ENCODE measurements around the gene PRLHR.

The PRLHR gene

DNA sequence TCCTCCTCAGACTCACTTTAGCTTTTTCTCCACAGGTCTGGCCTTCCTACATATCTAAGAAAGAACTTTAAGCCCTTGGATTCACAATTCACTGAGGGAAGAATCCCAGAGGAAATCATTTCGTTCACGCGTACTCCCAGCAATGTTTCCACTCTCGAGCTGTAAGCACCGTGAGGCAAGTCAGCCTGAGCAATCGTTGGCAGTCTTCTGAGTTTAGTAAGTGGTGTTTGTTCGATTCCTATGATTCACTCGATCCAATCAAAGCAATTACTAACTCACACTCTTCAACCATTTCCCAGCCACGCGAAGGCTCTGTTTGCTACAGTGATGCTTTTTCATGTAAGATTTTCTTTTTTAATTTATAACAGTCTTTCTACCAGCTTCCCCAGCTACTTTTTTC, 10.2 kb upstream of the PRLHR start:
- TF ChIP-seq CREB1 (IDR thresholded peaks at IDR 0.05; ENCODE audit: low read depth) (no peak), TCF12 (IDR thresholded peaks at IDR 0.05; ENCODE audit: low read depth) (no peak), RAD21 (IDR thresholded peaks at IDR 0.05; ENCODE audit: low read depth) (no peak), NFIC (IDR thresholded peaks at IDR 0.05) (no peak), CEBPB (IDR thresholded peaks at IDR 0.05) (no peak), TAF1 (IDR thresholded peaks at IDR 0.05; ENCODE audit: low read depth) (no peak), TEAD4 (IDR thresholded peaks at IDR 0.05) (no peak), YY1 (IDR thresholded peaks at IDR 0.05; ENCODE audit: low read depth) (no peak), ZBTB7A (IDR thresholded peaks at IDR 0.05; ENCODE audit: low read depth) (no peak), EGR1 (IDR thresholded peaks at IDR 0.05) (no peak), FOXM1 (IDR thresholded peaks at IDR 0.05; ENCODE audit: borderline replicate concordance, low read depth) (no peak)
- TF ChIP-seq, protein P1, sequence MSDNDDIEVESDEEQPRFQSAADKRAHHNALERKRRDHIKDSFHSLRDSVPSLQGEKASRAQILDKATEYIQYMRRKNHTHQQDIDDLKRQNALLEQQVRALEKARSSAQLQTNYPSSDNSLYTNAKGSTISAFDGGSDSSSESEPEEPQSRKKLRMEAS (IDR thresholded peaks at IDR 0.05): no peak
- TF ChIP-seq, protein P2, sequence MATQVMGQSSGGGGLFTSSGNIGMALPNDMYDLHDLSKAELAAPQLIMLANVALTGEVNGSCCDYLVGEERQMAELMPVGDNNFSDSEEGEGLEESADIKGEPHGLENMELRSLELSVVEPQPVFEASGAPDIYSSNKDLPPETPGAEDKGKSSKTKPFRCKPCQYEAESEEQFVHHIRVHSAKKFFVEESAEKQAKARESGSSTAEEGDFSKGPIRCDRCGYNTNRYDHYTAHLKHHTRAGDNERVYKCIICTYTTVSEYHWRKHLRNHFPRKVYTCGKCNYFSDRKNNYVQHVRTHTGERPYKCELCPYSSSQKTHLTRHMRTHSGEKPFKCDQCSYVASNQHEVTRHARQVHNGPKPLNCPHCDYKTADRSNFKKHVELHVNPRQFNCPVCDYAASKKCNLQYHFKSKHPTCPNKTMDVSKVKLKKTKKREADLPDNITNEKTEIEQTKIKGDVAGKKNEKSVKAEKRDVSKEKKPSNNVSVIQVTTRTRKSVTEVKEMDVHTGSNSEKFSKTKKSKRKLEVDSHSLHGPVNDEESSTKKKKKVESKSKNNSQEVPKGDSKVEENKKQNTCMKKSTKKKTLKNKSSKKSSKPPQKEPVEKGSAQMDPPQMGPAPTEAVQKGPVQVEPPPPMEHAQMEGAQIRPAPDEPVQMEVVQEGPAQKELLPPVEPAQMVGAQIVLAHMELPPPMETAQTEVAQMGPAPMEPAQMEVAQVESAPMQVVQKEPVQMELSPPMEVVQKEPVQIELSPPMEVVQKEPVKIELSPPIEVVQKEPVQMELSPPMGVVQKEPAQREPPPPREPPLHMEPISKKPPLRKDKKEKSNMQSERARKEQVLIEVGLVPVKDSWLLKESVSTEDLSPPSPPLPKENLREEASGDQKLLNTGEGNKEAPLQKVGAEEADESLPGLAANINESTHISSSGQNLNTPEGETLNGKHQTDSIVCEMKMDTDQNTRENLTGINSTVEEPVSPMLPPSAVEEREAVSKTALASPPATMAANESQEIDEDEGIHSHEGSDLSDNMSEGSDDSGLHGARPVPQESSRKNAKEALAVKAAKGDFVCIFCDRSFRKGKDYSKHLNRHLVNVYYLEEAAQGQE (IDR thresholded peaks at IDR 0.05; ENCODE audit: low read depth): no peak
- TF ChIP-seq, protein P3, sequence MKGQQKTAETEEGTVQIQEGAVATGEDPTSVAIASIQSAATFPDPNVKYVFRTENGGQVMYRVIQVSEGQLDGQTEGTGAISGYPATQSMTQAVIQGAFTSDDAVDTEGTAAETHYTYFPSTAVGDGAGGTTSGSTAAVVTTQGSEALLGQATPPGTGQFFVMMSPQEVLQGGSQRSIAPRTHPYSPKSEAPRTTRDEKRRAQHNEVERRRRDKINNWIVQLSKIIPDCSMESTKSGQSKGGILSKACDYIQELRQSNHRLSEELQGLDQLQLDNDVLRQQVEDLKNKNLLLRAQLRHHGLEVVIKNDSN (IDR thresholded peaks at IDR 0.05): no peak

DNA sequence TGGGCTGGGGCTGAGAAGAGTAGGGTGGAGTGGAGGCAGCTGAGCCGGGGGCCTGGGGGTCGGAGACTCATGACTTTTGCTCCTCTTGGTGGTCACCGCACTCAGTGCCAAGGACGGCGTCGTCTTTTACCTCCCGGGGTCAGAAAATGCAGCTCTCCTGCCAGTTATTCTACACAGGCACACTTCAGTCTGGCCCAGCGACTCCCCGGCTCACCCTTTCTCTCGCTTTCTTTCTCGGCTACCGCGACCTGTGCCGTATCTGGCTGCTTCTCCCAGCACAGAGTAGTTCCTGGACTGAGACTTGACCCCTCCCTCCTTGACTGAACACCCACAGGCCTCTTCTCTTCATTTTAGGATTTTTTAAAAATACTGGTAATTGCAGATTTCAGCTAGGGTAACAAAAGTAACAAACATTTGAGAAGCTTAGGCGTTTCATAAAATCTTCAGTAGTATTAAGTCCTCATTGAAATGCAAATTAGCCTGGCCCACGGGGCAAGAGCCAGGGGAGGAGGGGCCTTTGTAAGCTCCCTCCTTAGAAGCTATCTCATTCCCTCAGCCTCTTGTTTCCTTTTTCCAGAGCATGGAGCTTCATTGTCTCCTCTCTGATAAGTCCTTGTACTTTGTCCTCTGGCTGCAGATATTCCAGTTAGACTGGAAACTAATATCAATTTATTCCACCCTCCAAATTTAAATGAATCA, 1.1 kb upstream of the PRLHR start:
- TF ChIP-seq EP300 (IDR thresholded peaks at IDR 0.05; ENCODE audit: borderline replicate concordance) (no peak), RAD21 (IDR thresholded peaks at IDR 0.05; ENCODE audit: low read depth) (no peak), NFIC (IDR thresholded peaks at IDR 0.05) (no peak), TEAD4 (IDR thresholded peaks at IDR 0.05) (no peak), TAF1 (IDR thresholded peaks at IDR 0.05; ENCODE audit: low read depth) (no peak), CREB1 (IDR thresholded peaks at IDR 0.05; ENCODE audit: low read depth) (no peak), CEBPB (IDR thresholded peaks at IDR 0.05) (no peak), TCF12 (IDR thresholded peaks at IDR 0.05; ENCODE audit: low read depth) (no peak), FOXM1 (IDR thresholded peaks at IDR 0.05; ENCODE audit: borderline replicate concordance, low read depth) (no peak), YY1 (IDR thresholded peaks at IDR 0.05; ENCODE audit: low read depth) (no peak), EGR1 (IDR thresholded peaks at IDR 0.05) (no peak), ZBTB7A (IDR thresholded peaks at IDR 0.05; ENCODE audit: low read depth) (no peak)
- TF ChIP-seq, protein P2 (IDR thresholded peaks at IDR 0.05; ENCODE audit: low read depth): no peak
- TF ChIP-seq, protein P3 (IDR thresholded peaks at IDR 0.05): no peak

DNA sequence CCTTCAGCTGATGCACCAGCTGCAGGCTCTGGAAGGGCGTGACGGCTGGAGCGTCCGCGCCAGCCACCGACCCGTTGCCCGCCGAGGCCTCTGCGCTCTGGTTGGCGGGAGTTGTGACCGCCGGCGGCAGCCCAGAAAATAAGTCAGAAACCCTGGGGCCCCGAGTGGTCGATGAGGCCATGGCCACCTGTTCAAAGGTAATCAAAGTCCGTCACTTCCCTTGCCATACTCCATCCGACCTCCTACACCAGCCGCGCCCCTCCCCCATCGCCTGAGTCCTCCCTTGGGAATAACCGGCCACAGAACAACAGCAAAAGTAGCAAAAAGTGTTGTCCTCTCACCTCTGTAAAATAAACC, 406 bp downstream of the PRLHR start:
- TF ChIP-seq FOXM1 (IDR thresholded peaks at IDR 0.05; ENCODE audit: borderline replicate concordance, low read depth) (no peak), CEBPB (IDR thresholded peaks at IDR 0.05) (no peak), EP300 (IDR thresholded peaks at IDR 0.05; ENCODE audit: borderline replicate concordance) (no peak), YY1 (IDR thresholded peaks at IDR 0.05; ENCODE audit: low read depth) (no peak)

DNA sequence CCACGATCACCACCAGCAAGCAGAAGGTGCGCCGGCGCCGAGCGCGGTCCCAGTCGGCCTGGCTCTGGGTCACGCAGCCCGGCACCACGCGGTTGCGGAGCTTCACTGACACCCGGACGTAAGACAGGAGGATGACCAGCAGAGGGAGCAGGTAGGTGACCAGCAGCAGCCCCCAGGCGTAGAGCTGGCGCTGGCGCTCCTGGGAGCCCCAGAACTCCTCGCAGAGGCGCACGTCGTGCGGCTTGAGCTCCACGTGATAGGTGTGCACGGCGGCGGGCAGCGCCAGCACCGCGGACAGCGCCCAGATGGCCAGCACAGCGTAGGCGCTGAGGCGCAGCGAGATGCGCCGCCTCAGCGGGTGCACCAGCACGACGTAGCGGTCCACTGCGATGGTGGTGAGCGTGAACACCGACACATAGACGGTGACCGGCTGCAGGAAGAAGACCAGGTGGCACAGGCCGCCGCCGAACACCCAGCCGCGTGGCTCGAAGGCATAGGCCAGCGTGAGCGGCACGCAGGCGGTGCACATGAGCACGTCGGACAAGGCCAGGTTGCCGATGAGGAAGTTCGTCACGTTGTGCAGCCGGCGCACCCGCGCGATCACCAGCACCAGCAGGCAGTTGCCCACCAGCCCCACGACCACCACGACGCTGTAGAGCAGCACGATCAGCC, 920 bp downstream of the PRLHR start:
- TF ChIP-seq EGR1 (IDR thresholded peaks at IDR 0.05) (no peak), TCF12 (IDR thresholded peaks at IDR 0.05; ENCODE audit: low read depth) (no peak), TAF1 (IDR thresholded peaks at IDR 0.05; ENCODE audit: low read depth) (no peak), RAD21 (IDR thresholded peaks at IDR 0.05; ENCODE audit: low read depth) (peak; percentile 16; the same call in 1 of the 2 replicates)
- TF ChIP-seq, protein P3 (IDR thresholded peaks at IDR 0.05): peak; percentile 81
- TF ChIP-seq, protein P1 (IDR thresholded peaks at IDR 0.05): peak; percentile 97
- TF ChIP-seq, protein P2 (IDR thresholded peaks at IDR 0.05; ENCODE audit: low read depth): peak; percentile 97

Data from Ishikawa (cell line).